PC-3 (cell line): ENCODE results near the gene MYMK.

Experiments used
- EZH2 ChIP-seq: fragments of 300-600 bp; sonication (generic); IDR thresholded peaks from one replicate; pipeline ENCODE4 v1.6.1; 2017; ENCODE audit warnings: antibody characterized with exemption, mild to moderate bottlenecking, low read length; ENCODE audit not compliant: unreplicated experiment
- TF ChIP-seq, protein P1 (sequence below): fragments of 300-600 bp; sonication (generic); conservative IDR thresholded peaks from 2 replicates; pipeline ENCODE4 v1.5.1; 2017; ENCODE audit warnings: antibody characterized with exemption, low read depth, mild to moderate bottlenecking, low read length

- TF ChIP-seq EZH2 = no peak
- TF ChIP-seq, protein P1, sequence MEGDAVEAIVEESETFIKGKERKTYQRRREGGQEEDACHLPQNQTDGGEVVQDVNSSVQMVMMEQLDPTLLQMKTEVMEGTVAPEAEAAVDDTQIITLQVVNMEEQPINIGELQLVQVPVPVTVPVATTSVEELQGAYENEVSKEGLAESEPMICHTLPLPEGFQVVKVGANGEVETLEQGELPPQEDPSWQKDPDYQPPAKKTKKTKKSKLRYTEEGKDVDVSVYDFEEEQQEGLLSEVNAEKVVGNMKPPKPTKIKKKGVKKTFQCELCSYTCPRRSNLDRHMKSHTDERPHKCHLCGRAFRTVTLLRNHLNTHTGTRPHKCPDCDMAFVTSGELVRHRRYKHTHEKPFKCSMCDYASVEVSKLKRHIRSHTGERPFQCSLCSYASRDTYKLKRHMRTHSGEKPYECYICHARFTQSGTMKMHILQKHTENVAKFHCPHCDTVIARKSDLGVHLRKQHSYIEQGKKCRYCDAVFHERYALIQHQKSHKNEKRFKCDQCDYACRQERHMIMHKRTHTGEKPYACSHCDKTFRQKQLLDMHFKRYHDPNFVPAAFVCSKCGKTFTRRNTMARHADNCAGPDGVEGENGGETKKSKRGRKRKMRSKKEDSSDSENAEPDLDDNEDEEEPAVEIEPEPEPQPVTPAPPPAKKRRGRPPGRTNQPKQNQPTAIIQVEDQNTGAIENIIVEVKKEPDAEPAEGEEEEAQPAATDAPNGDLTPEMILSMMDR = no peak
Measured at GRCh38 chr9:133472277-133472645, 52.5 kb downstream of the MYMK start.
